Measurements from ENCODE around the gene SYT12. TPM values are rescaled to one million over a fixed set of nuclear protein-coding genes. Genes with fewer than 3 reads are reported as not detected.

SYT12 gene
- total and polyA plus RNA-seq, 9 of the 15 experiments (the other 6 are each of a cell fraction or from before 2014, with no cell fraction given): 0.03 to 0.11 (median 0.03) TPM; not detected in 4

- TF ChIP-seq PBX2 (CRISPR knock-in tag; IDR thresholded peaks at IDR 0.05; ENCODE audit: low read depth): 0 out of 2 replicates have a peak, but pooled peaks have one; percentile 17
- TF ChIP-seq PBX2 (tag; conservative IDR thresholded peaks at IDR 0.05; ENCODE audit: low read depth): peak; percentile 44
- peak; percentile 97 for TF ChIP-seq SMARCA5 (IDR thresholded peaks at IDR 0.05)
- TF ChIP-seq ID3 (CRISPR knock-in tag; IDR thresholded peaks at IDR 0.05): no peak
- TF ChIP-seq ID3 (tag; IDR thresholded peaks at IDR 0.05): peak; percentile 62; the same call in 1 of the 2 replicates
- TF ChIP-seq TAL1 (IDR thresholded peaks at IDR 0.05): no peak
- TF ChIP-seq CHD7 (IDR thresholded peaks at IDR 0.05; ENCODE audit: low read depth, low read length): no peak
- peak; percentile 88 for TF ChIP-seq RBM25 (IDR thresholded peaks at IDR 0.05; ENCODE audit: low read depth, low read length, severe bottlenecking)
- no peak for TF ChIP-seq ZNF282 (CRISPR knock-in tag; IDR thresholded peaks at IDR 0.05)
- peak; percentile 77 for TF ChIP-seq PKNOX1 (IDR thresholded peaks at IDR 0.05)
- TF ChIP-seq DACH1 (IDR thresholded peaks at IDR 0.05; ENCODE audit: partially characterized antibody): peak; percentile 45
- peak; percentile 50 to 81; a peak in 3 of 4 replicates for TF ChIP-seq MAZ (CRISPR knock-in tag; conservative IDR thresholded peaks at IDR 0.05 in 1 of 2, IDR thresholded peaks at IDR 0.05 in 1 of 2)
Observed at GRCh38 chr11:67054836-67055523, 32.0 kb downstream of the SYT12 start (continued).

All from K562 (cell line).